ENCODE measurements around the gene CASP14. TPM values are rescaled to one million over a fixed set of nuclear protein-coding genes. Genes with fewer than 3 reads are reported as not detected.

The CASP14 gene
- total and polyA plus RNA-seq, 2 of the 13 experiments (the other 11 are each of a cell fraction or from before 2014, with no cell fraction given) = not detected

GRCh38 chr19:15072930-15073647, 23.8 kb downstream of the CASP14 start (continued):
- no peak for TF ChIP-seq PRDM15 (CRISPR knock-in tag; IDR thresholded peaks at IDR 0.05)
- no peak for TF ChIP-seq ZNF704 (CRISPR knock-in tag; IDR thresholded peaks at IDR 0.05; ENCODE audit: borderline replicate concordance)
- TF ChIP-seq ZNF256 (CRISPR knock-in tag; conservative IDR thresholded peaks at IDR 0.05) = no peak
- peak; percentile 92 for TF ChIP-seq MED1 (CRISPR knock-in tag; IDR thresholded peaks at IDR 0.05)
- no peak for TF ChIP-seq ZNF660 (CRISPR knock-in tag; IDR thresholded peaks at IDR 0.05; ENCODE audit: borderline replicate concordance, low read depth)
- TF ChIP-seq, protein P1, sequence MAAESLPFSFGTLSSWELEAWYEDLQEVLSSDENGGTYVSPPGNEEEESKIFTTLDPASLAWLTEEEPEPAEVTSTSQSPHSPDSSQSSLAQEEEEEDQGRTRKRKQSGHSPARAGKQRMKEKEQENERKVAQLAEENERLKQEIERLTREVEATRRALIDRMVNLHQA (CRISPR knock-in tag; IDR thresholded peaks at IDR 0.05) = no peak
- TF ChIP-seq NFE2L1 (CRISPR knock-in tag; IDR thresholded peaks at IDR 0.05; ENCODE audit: borderline replicate concordance) = no peak
- TF ChIP-seq USF2 (IDR thresholded peaks at IDR 0.05; ENCODE audit: low read depth, low read length) = no peak
- TF ChIP-seq USF2 (CRISPR knock-in tag; IDR thresholded peaks at IDR 0.05; ENCODE audit: borderline replicate concordance) = no peak
- peak; percentile 31; the same call in 1 of the 2 replicates for TF ChIP-seq ELF3 (CRISPR knock-in tag; IDR thresholded peaks at IDR 0.05)
- no peak for TF ChIP-seq ZNF414 (CRISPR knock-in tag; IDR thresholded peaks at IDR 0.05)
- TF ChIP-seq ZBTB33 (CRISPR knock-in tag; IDR thresholded peaks at IDR 0.05) = no peak
- no peak for TF ChIP-seq U2AF2 (IDR thresholded peaks at IDR 0.05; ENCODE audit: low read depth, low read length)
- no peak for TF ChIP-seq XRCC5 (optimal IDR thresholded peaks at IDR 0.05; ENCODE audit: low read length)
- TF ChIP-seq ZNF577 (CRISPR knock-in tag; IDR thresholded peaks at IDR 0.05; ENCODE audit: borderline replicate concordance, low read depth) = no peak
- TF ChIP-seq YEATS4 (CRISPR knock-in tag; IDR thresholded peaks at IDR 0.05; ENCODE audit: borderline replicate concordance) = no peak
- TF ChIP-seq, protein P2, sequence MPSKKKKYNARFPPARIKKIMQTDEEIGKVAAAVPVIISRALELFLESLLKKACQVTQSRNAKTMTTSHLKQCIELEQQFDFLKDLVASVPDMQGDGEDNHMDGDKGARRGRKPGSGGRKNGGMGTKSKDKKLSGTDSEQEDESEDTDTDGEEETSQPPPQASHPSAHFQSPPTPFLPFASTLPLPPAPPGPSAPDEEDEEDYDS (CRISPR knock-in tag; IDR thresholded peaks at IDR 0.05) = no peak
